Measurements from ENCODE around the gene SSR3. TPM values are rescaled to one million over a fixed set of nuclear protein-coding genes. Genes with fewer than 3 reads are reported as not detected.

SSR3 gene
- total RNA-seq, 1 donor, result 212 TPM

DNA sequence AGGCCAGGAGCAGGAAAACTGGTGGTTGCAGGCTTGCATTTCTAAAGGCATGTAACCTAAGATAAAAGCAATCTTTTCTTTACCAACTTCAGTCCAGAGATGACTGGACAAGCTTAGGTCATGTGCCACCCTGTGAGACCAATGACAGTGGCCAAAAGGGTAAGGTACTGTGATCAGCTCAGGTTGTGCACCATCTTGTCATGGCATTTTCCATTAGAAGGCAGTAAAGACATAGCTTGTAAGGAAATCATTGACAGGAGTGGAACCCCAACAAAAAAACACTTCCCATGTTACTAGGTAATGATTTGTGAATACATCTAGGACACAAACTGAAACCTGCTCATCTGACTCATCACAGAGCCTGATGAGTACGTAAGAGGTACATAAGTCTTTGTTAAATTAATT is 35.2 kb downstream of the SSR3 start:
- no peak for DNase-seq (ENCODE audit: insufficient read length, low spot score, missing footprints)
- Histone ChIP-seq H3K27me3 (ENCODE audit: insufficient read depth, low read length) (no peaks in the 10 kb centered on the region), H3K79me2 (ENCODE audit: insufficient read depth, low read length) (no peaks in the 10 kb centered on the region), H3K27ac (ENCODE audit: low read depth, low read length) (no peak overlapping the region), H3K4me2 (ENCODE audit: insufficient read depth, low read length) (no peak overlapping the region), H3K36me3 (ENCODE audit: insufficient read depth, low read length) (no peaks in the 10 kb centered on the region), H4K20me1 (ENCODE audit: insufficient read depth, low read length) (no peaks in the 10 kb centered on the region), H3K4me3 (ENCODE audit: insufficient read depth, low read length) (no peak overlapping the region), H3K4me1 (ENCODE audit: insufficient read depth, low read length) (peaks cover 8% of the 10 kb centered on the region), H2AFZ (ENCODE audit: low read length) (no peak overlapping the region), H3K9me3 (ENCODE audit: low read depth, low read length) (no peaks in the 10 kb centered on the region)
- TF ChIP-seq, protein P1, sequence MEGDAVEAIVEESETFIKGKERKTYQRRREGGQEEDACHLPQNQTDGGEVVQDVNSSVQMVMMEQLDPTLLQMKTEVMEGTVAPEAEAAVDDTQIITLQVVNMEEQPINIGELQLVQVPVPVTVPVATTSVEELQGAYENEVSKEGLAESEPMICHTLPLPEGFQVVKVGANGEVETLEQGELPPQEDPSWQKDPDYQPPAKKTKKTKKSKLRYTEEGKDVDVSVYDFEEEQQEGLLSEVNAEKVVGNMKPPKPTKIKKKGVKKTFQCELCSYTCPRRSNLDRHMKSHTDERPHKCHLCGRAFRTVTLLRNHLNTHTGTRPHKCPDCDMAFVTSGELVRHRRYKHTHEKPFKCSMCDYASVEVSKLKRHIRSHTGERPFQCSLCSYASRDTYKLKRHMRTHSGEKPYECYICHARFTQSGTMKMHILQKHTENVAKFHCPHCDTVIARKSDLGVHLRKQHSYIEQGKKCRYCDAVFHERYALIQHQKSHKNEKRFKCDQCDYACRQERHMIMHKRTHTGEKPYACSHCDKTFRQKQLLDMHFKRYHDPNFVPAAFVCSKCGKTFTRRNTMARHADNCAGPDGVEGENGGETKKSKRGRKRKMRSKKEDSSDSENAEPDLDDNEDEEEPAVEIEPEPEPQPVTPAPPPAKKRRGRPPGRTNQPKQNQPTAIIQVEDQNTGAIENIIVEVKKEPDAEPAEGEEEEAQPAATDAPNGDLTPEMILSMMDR (IDR thresholded peaks at IDR 0.05; ENCODE audit: extremely low read depth, low read depth, low read length), result no peak

DNA sequence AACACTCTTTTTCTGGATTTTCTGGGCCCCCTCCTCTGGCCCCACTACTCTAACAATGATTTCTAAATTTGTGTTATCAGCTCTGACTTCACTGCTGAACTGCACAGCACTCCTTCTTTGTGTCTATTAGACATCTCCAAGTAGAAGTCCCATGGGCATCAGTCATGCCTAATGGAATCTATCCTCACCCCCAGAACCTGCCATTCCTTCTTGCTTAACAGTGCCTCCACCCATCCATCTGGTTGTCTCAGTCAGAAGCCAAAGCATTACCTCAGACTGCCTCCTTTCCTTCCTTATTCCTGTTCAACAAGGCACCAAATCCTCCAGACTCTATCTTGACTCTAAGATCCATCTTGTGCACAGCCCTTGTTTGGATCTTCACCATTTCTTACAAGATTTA is 36.2 kb downstream of the SSR3 start:
- no peaks in the 10 kb centered on the region for H3K27me3 ChIP-seq (ENCODE audit: insufficient read depth, low read length)
- H3K4me3 ChIP-seq (ENCODE audit: insufficient read depth, low read length), result no peak overlapping the region
- DNase-seq (ENCODE audit: insufficient read length, low spot score, missing footprints), result peak; percentile 87
- H3K4me1 ChIP-seq (ENCODE audit: insufficient read depth, low read length), result peaks cover 8% of the 10 kb centered on the region
- H3K9me3 ChIP-seq (ENCODE audit: low read depth, low read length), result no peaks in the 10 kb centered on the region
- no peak overlapping the region for H2AFZ ChIP-seq (ENCODE audit: low read length)
- no peak overlapping the region for H3K27ac ChIP-seq (ENCODE audit: low read depth, low read length)
- H3K36me3 ChIP-seq (ENCODE audit: insufficient read depth, low read length), result no peaks in the 10 kb centered on the region
- no peaks in the 10 kb centered on the region for H4K20me1 ChIP-seq (ENCODE audit: insufficient read depth, low read length)
- TF ChIP-seq, protein P1 (IDR thresholded peaks at IDR 0.05; ENCODE audit: extremely low read depth, low read depth, low read length), result no peak
- no peak overlapping the region for H3K4me2 ChIP-seq (ENCODE audit: insufficient read depth, low read length)
- H3K79me2 ChIP-seq (ENCODE audit: insufficient read depth, low read length), result no peaks in the 10 kb centered on the region

DNA sequence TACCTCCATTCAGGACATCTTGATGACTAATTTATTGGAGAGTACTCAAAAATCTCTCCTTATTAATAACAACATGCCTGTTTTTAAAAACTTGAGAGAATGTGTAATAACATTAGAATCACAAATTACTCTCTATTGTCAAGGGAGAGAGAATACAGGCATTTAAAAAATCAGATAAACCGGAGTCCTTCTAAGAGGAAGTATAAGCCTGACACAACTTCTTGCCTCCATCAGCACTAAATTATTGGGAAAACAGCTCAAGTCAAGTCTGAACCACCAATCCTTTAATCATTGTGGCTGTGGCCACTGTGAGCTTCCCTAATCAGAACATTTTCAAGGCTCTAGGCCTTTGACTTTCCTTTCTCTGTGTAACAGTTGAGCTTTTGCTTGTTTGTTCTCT is 38.0 kb downstream of the SSR3 start:
- no peaks in the 10 kb centered on the region for H3K79me2 ChIP-seq (ENCODE audit: insufficient read depth, low read length)
- peaks cover 8% of the 10 kb centered on the region for H3K4me1 ChIP-seq (ENCODE audit: insufficient read depth, low read length)
- H3K27me3 ChIP-seq (ENCODE audit: insufficient read depth, low read length), result no peaks in the 10 kb centered on the region
- H3K27ac ChIP-seq (ENCODE audit: low read depth, low read length), result no peak overlapping the region
- no peaks in the 10 kb centered on the region for H3K36me3 ChIP-seq (ENCODE audit: insufficient read depth, low read length)
- H2AFZ ChIP-seq (ENCODE audit: low read length), result no peak overlapping the region
- H3K9me3 ChIP-seq (ENCODE audit: low read depth, low read length), result no peaks in the 10 kb centered on the region
- no peak for DNase-seq (ENCODE audit: insufficient read length, low spot score, missing footprints)
- TF ChIP-seq, protein P1 (IDR thresholded peaks at IDR 0.05; ENCODE audit: extremely low read depth, low read depth, low read length), result no peak
- H3K4me2 ChIP-seq (ENCODE audit: insufficient read depth, low read length), result no peak overlapping the region
- H4K20me1 ChIP-seq (ENCODE audit: insufficient read depth, low read length), result no peaks in the 10 kb centered on the region
- H3K4me3 ChIP-seq (ENCODE audit: insufficient read depth, low read length), result no peak overlapping the region

DNA sequence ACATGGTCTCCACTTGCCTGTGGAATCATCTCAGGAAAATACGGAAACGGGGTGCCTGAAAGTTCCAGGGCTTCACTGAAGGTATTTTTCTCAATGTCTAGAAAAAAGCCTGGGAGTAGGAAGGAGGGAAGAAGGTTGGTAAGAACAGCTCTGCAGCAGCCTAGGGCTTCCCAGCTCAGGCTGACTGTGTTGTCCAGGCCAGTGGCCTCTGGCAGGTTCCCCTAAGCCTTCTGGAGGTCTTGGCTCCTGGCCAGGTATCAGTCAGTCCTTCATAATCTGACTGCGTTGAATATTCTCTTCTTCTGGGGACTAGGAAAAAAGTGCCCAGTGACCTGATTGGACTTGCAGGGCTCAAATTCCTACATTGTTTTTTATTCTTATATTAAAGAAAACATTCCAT is 38.6 kb downstream of the SSR3 start:
- no peak overlapping the region for H3K27ac ChIP-seq (ENCODE audit: low read depth, low read length)
- DNase-seq (ENCODE audit: insufficient read length, low spot score, missing footprints), result no peak
- H2AFZ ChIP-seq (ENCODE audit: low read length), result no peak overlapping the region
- no peaks in the 10 kb centered on the region for H3K36me3 ChIP-seq (ENCODE audit: insufficient read depth, low read length)
- TF ChIP-seq, protein P1 (IDR thresholded peaks at IDR 0.05; ENCODE audit: extremely low read depth, low read depth, low read length), result no peak
- H3K4me1 ChIP-seq (ENCODE audit: insufficient read depth, low read length), result peaks cover 8% of the 10 kb centered on the region
- H3K79me2 ChIP-seq (ENCODE audit: insufficient read depth, low read length), result no peaks in the 10 kb centered on the region
- no peaks in the 10 kb centered on the region for H3K9me3 ChIP-seq (ENCODE audit: low read depth, low read length)
- no peak overlapping the region for H3K4me2 ChIP-seq (ENCODE audit: insufficient read depth, low read length)
- no peak overlapping the region for H3K4me3 ChIP-seq (ENCODE audit: insufficient read depth, low read length)
- no peaks in the 10 kb centered on the region for H4K20me1 ChIP-seq (ENCODE audit: insufficient read depth, low read length)
- H3K27me3 ChIP-seq (ENCODE audit: insufficient read depth, low read length), result no peaks in the 10 kb centered on the region

All from osteoblast (primary cell).